ENCODE results near the gene CPN1. TPM values are rescaled to one million over a fixed set of nuclear protein-coding genes. Genes with fewer than 3 reads are reported as not detected.

Gene CPN1
- total RNA-seq, 1 experiment from 2014 or later: 0.12 TPM

GRCh38 chr10:100043344-100043743 is 38.3 kb downstream of the CPN1 start (continued):
- TF ChIP-seq YY1 (IDR thresholded peaks at IDR 0.05; ENCODE audit: extremely low read depth, insufficient replicate concordance, low read depth, low read length) (peak; percentile 20), JUND (IDR thresholded peaks at IDR 0.05) (no peak), REST (IDR thresholded peaks at IDR 0.05; ENCODE audit: low read depth) (no peak), EZH2phosphoT487 (IDR thresholded peaks at IDR 0.05; ENCODE audit: borderline replicate concordance) (no peak), ZNF274 (IDR thresholded peaks at IDR 0.05; ENCODE audit: low read depth, low read length) (no peak), RAD21 (IDR thresholded peaks at IDR 0.05; ENCODE audit: low read depth) (no peak), EGR1 (IDR thresholded peaks at IDR 0.05; ENCODE audit: low read depth) (no peak), SRF (IDR thresholded peaks at IDR 0.05; ENCODE audit: low read depth) (no peak), ELF1 (IDR thresholded peaks at IDR 0.05; ENCODE audit: borderline replicate concordance, low read depth) (no peak), POLR2AphosphoS5 (IDR thresholded peaks at IDR 0.05; ENCODE audit: low read depth, low read length) (peak; percentile 36; the same call in 1 of the 2 replicates), CBX3 (IDR thresholded peaks at IDR 0.05; ENCODE audit: low read depth) (no peak), SIN3A (IDR thresholded peaks at IDR 0.05; ENCODE audit: low read depth) (no peak), POLR2A (IDR thresholded peaks at IDR 0.05; ENCODE audit: borderline replicate concordance, extremely low read depth, insufficient read depth, insufficient read length) (no peak), SP1 (IDR thresholded peaks at IDR 0.05; ENCODE audit: low read depth) (no peak), CEBPB (IDR thresholded peaks at IDR 0.05; ENCODE audit: low read depth) (no peak)
- TF ChIP-seq, protein P1, sequence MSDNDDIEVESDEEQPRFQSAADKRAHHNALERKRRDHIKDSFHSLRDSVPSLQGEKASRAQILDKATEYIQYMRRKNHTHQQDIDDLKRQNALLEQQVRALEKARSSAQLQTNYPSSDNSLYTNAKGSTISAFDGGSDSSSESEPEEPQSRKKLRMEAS (IDR thresholded peaks at IDR 0.05): no peak
